ENCODE measurements around the gene DRD2.

The DRD2 gene

GRCh38 chr11:113440816-113441215, 34.4 kb downstream of the DRD2 start:
- DNase-seq, result no peak

GRCh38 chr11:113436672-113437252, 38.4 kb downstream of the DRD2 start:
- peak; percentile 32 for DNase-seq

- DNase-seq, result no peak
Observed at GRCh38 chr11:113435190-113435968, 39.8 kb downstream of the DRD2 start.

- no peak for DNase-seq
Observed at GRCh38 chr11:113431746-113432145, 43.5 kb downstream of the DRD2 start.

- DNase-seq, result peak; percentile 62
Observed at GRCh38 chr11:113426686-113427085, 48.5 kb downstream of the DRD2 start.

GRCh38 chr11:113420808-113421207, 54.4 kb downstream of the DRD2 start:
- DNase-seq, result no peak

GRCh38 chr11:113419454-113420003, 55.7 kb downstream of the DRD2 start:
- peak; percentile 32 for DNase-seq

- no peak for DNase-seq
Observed at GRCh38 chr11:113417428-113417827, 57.8 kb downstream of the DRD2 start.

GRCh38 chr11:113415343-113415742, 59.9 kb downstream of the DRD2 start:
- no peak for DNase-seq

- DNase-seq, result no peak
Observed at GRCh38 chr11:113412675-113413074, 62.5 kb downstream of the DRD2 start.

GRCh38 chr11:113411536-113411935, 63.7 kb downstream of the DRD2 start:
- DNase-seq, result no peak

- no peak for DNase-seq
Observed at GRCh38 chr11:113410414-113411135, 64.6 kb downstream of the DRD2 start.

- DNase-seq, result no peak
Observed at GRCh38 chr11:113409526-113409925, 65.7 kb downstream of the DRD2 start.

- DNase-seq, result no peak
Observed at GRCh38 chr11:113408887-113409286, 66.3 kb downstream of the DRD2 start.

- DNase-seq, result no peak
Observed at GRCh38 chr11:113408206-113408605, 67.0 kb downstream of the DRD2 start.

GRCh38 chr11:113407163-113407562, 68.0 kb downstream of the DRD2 start:
- no peak for DNase-seq

- no peak for DNase-seq
Observed at GRCh38 chr11:113405724-113406478, 69.3 kb downstream of the DRD2 start.

GRCh38 chr11:113404859-113405430, 70.3 kb downstream of the DRD2 start:
- DNase-seq, result no peak

GRCh38 chr11:113401718-113402117, 73.5 kb downstream of the DRD2 start:
- no peak for DNase-seq

- DNase-seq, result no peak
Observed at GRCh38 chr11:113400631-113401230, 74.5 kb downstream of the DRD2 start.

GRCh38 chr11:113398669-113399430, 76.3 kb downstream of the DRD2 start:
- DNase-seq, result no peak
